Loucy (cell line): Measurements from ENCODE around the gene MAGEB1.

ENCODE experiments used
- H2AFZ ChIP-seq: fragments of 200-600 bp; sonication (generic); 2 replicates; pipeline ENCODE4 v1.6.0; 2016; ENCODE audit warnings: antibody characterized with exemption, mild to moderate bottlenecking, low read length, moderate library complexity
- H3F3A ChIP-seq: fragments of 200-600 bp; 2 replicates; pipeline ENCODE4 v1.6.0; 2016; ENCODE audit warnings: antibody characterized with exemption, low read depth, mild to moderate bottlenecking
- H3K27me3 ChIP-seq: fragments of 200-600 bp; sonication (generic); 2 replicates; pipeline ENCODE4 v1.6.1; 2014; ENCODE audit warnings: low read length, mild to moderate bottlenecking; ENCODE audit not compliant: insufficient read depth, poor library complexity, severe bottlenecking
- H3K36me3 ChIP-seq: fragments of 200-600 bp; sonication (generic); 2 replicates; pipeline ENCODE4 v1.6.1; 2016; ENCODE audit warnings: low read length; ENCODE audit not compliant: insufficient read depth
- H3K4me1 ChIP-seq: fragments of 200-600 bp; sonication (generic); 2 replicates; pipeline ENCODE4 v1.5.1; 2014; ENCODE audit warnings: low read length, mild to moderate bottlenecking; ENCODE audit not compliant: insufficient read depth, poor library complexity, severe bottlenecking
- H3K4me2 ChIP-seq: fragments of 200-600 bp; sonication (generic); 2 replicates; pipeline ENCODE4 v1.6.0; 2014; ENCODE audit warnings: antibody characterized with exemption, low read length, low read depth, mild to moderate bottlenecking; ENCODE audit not compliant: poor library complexity, severe bottlenecking
- H3K4me3 ChIP-seq: fragments of 200-600 bp; sonication (generic); 2 replicates; pipeline ENCODE4 v1.5.1; 2014; ENCODE audit warnings: low read length, mild to moderate bottlenecking, mixed read lengths; ENCODE audit not compliant: poor library complexity, severe bottlenecking
- H3K79me2 ChIP-seq: fragments of 200-600 bp; sonication (generic); 2 replicates; pipeline ENCODE4 v1.6.1; 2014; ENCODE audit warnings: low read length; ENCODE audit not compliant: insufficient read depth
- H3K9ac ChIP-seq: fragments of 200-600 bp; sonication (generic); 2 replicates; pipeline ENCODE4 v1.6.0; 2014; ENCODE audit warnings: mild to moderate bottlenecking, low read depth, low read length, moderate library complexity; ENCODE audit not compliant: poor library complexity, severe bottlenecking
- H3K9me2 ChIP-seq: fragments of 200-600 bp; sonication (generic); replicated peaks from 2 replicates; pipeline ENCODE4 v1.6.1; 2016; ENCODE audit warnings: low read depth, low read length, mixed read lengths
- H3K9me3 ChIP-seq: fragments of 200-600 bp; sonication (generic); 2 replicates; pipeline ENCODE4 v1.6.1; 2014; ENCODE audit warnings: mild to moderate bottlenecking, antibody characterized with exemption, low read length, low read depth; ENCODE audit not compliant: insufficient read depth
- H4K20me1 ChIP-seq: fragments of 200-600 bp; sonication (generic); 2 replicates; pipeline ENCODE4 v1.6.0; 2014; ENCODE audit warnings: antibody characterized with exemption, low read length, mild to moderate bottlenecking; ENCODE audit not compliant: insufficient read depth, poor library complexity, severe bottlenecking
- CTCF ChIP-seq: fragments of 200-600 bp; sonication (generic); conservative IDR thresholded peaks from 2 replicates; pipeline ENCODE4 v1.5.1; 2014; ENCODE audit warnings: mild to moderate bottlenecking, antibody characterized with exemption, low read length
- EZH2phosphoT487 ChIP-seq: fragments of 200-600 bp; IDR thresholded peaks from 2 replicates; pipeline ENCODE4 v1.6.1; 2018; ENCODE audit warnings: antibody characterized with exemption, mild to moderate bottlenecking, moderate library complexity, borderline replicate concordance

Gene MAGEB1

GRCh38 chrX:30259927-30260326 lies 13.0 kb downstream of the MAGEB1 start:
- Histone ChIP-seq H3K9me2 (no peaks in the 10 kb centered on the region), H3K27me3 (no peaks in the 10 kb centered on the region), H3K9ac (no peak overlapping the region), H3K79me2 (no peaks in the 10 kb centered on the region), H3K4me3 (no peak overlapping the region), H3K4me2 (no peak overlapping the region), H3F3A (no peaks in the 10 kb centered on the region), H3K9me3 (0 out of 2 replicates have a peak, but pooled peaks cover 3% of the 10 kb centered on the region), H3K36me3 (no peaks in the 10 kb centered on the region), H3K4me1 (peaks cover under 1% of the 10 kb centered on the region), H2AFZ (no peak overlapping the region), H4K20me1 (no peaks in the 10 kb centered on the region)
- TF ChIP-seq EZH2phosphoT487 (no peak), CTCF (no peak)

- Histone ChIP-seq H3K9me2 (no peaks in the 10 kb centered on the region), H3K9ac (no peak overlapping the region), H3K4me3 (no peak overlapping the region), H3K36me3 (no peaks in the 10 kb centered on the region), H3K4me2 (no peak overlapping the region), H3K27me3 (no peaks in the 10 kb centered on the region), H3K79me2 (no peaks in the 10 kb centered on the region), H3K4me1 (peaks cover 8% of the 10 kb centered on the region), H3K9me3 (no peaks in the 10 kb centered on the region), H4K20me1 (no peaks in the 10 kb centered on the region), H3F3A (no peaks in the 10 kb centered on the region), H2AFZ (no peak overlapping the region)
- TF ChIP-seq EZH2phosphoT487, result no peak
- TF ChIP-seq CTCF, result no peak
Measured at GRCh38 chrX:30261012-30261411, 14.1 kb downstream of the MAGEB1 start.

GRCh38 chrX:30262763-30263162 lies 15.8 kb downstream of the MAGEB1 start:
- Histone ChIP-seq H3K4me1 (peaks cover 14% of the 10 kb centered on the region), H3K9ac (no peak overlapping the region), H3F3A (no peaks in the 10 kb centered on the region), H4K20me1 (no peaks in the 10 kb centered on the region), H3K27me3 (no peaks in the 10 kb centered on the region), H3K4me3 (no peak overlapping the region), H3K9me2 (no peaks in the 10 kb centered on the region), H3K4me2 (no peak overlapping the region), H3K36me3 (no peaks in the 10 kb centered on the region), H2AFZ (no peak overlapping the region), H3K9me3 (no peaks in the 10 kb centered on the region), H3K79me2 (no peaks in the 10 kb centered on the region)
- TF ChIP-seq EZH2phosphoT487 (no peak), CTCF (no peak)
